ENCODE results near the gene PLEKHH1. TPM values are rescaled to one million over a fixed set of nuclear protein-coding genes. Genes with fewer than 3 reads are reported as not detected.

PLEKHH1 gene
- total RNA-seq (2022; extraction: Qiagen RNA extraction; ENCODE audit: low read depth) = 3.6 to 4.6 TPM (median 4.5 TPM) in 5 replicates

GRCh38 chr14:67532998-67533753 lies at the start of gene PLEKHH1:
TSS of gene PLEKHH1 (plus strand) at chr14:67533290. CDS start at chr14:67541868, 8,578 bp downstream.

GRCh38 chr14:67487937-67488893 lies 44.9 kb upstream of the PLEKHH1 start, which contains the start of gene TMEM229B:
TSS of gene TMEM229B (minus strand) at chr14:67488721. CDS start at chr14:67473923, 14,798 bp downstream.

GRCh38 chr14:67599698-67600561 lies 66.8 kb downstream of the PLEKHH1 start, which contains the start of gene PIGH:
TSS of gene PIGH (minus strand) at chr14:67600268. CDS start at chr14:67600203, 65 bp downstream.

GRCh38 chr14:67619446-67620216 lies 86.5 kb downstream of the PLEKHH1 start, which contains the start of gene ARG2:
TSS of gene ARG2 (plus strand) at chr14:67619920. CDS start at chr14:67619978, 58 bp downstream.

Other genes starting within 250 kb of the PLEKHH1 start
- 72.1 to 104 TPM (median 79.5 TPM) in 5 replicates for gene ATP6V1D, start 173.5 kb upstream of the PLEKHH1 start, total RNA-seq (2022; extraction: Qiagen RNA extraction; ENCODE audit: low read depth)
- gene EIF2S1, start 173.0 kb upstream of the PLEKHH1 start, total RNA-seq (2022; extraction: Qiagen RNA extraction; ENCODE audit: low read depth) = 250 to 307 TPM (median 268 TPM) in 5 replicates
- gene PLEK2, start 121.1 kb upstream of the PLEKHH1 start, total RNA-seq (2022; extraction: Qiagen RNA extraction; ENCODE audit: low read depth) = 24.3 to 36.3 TPM (median 27.0 TPM) in 5 replicates
- gene TMEM229B, start 44.6 kb upstream of the PLEKHH1 start, total RNA-seq (2022; extraction: Qiagen RNA extraction; ENCODE audit: low read depth) = 0.14 to 0.24 TPM (median 0.20 TPM) in 5 replicates
- 18.6 to 23.1 TPM (median 21.1 TPM) in 5 replicates for gene PIGH, start 67.0 kb downstream of the PLEKHH1 start, total RNA-seq (2022; extraction: Qiagen RNA extraction; ENCODE audit: low read depth)
- 1.4 to 2.0 TPM (median 1.6 TPM) in 5 replicates for gene ARG2, start 86.6 kb downstream of the PLEKHH1 start, total RNA-seq (2022; extraction: Qiagen RNA extraction; ENCODE audit: low read depth)
- gene VTI1B, start 141.3 kb downstream of the PLEKHH1 start, total RNA-seq (2022; extraction: Qiagen RNA extraction; ENCODE audit: low read depth) = 83.1 to 95.8 TPM (median 90.0 TPM) in 5 replicates
- gene RDH11, start 162.5 kb downstream of the PLEKHH1 start, total RNA-seq (2022; extraction: Qiagen RNA extraction; ENCODE audit: low read depth) = 64.7 to 71.4 TPM (median 67.8 TPM) in 5 replicates
- gene RDH12, start 168.6 kb downstream of the PLEKHH1 start, total RNA-seq (2022; extraction: Qiagen RNA extraction; ENCODE audit: low read depth) = 0.08 to 0.14 TPM (median 0.09 TPM) in 3 of 5 replicates, not detected in the others

Data from A549 treated with DMSO at 1 μM for 4 hours (cell line).